Panc1 (cell line): ENCODE data around the gene TSKU. TPM values are rescaled to one million over a fixed set of nuclear protein-coding genes. Genes with fewer than 3 reads are reported as not detected.

Experiments
- ATAC-seq: fragments of 200-7000 bp; cut with Tn5 transposase; 2 replicates; pipeline ENCODE4 v1.9.1; 2020; ENCODE audit warnings: mild to moderate bottlenecking, moderate library complexity
- BruUV-seq: library from RNA; stranded (reverse); fragments of 400-500 nt; replicated peaks from 2 replicates; lab custom pipeline; 2021; lab: Mats Ljungman, UMichigan
- CTCF ChIA-PET: fragments of 300-600 bp; sonication (Branson Sonifier 250); formaldehyde crosslinking; loops from one replicate; lab custom pipeline; 2022; ENCODE audit warnings: antibody characterized with exemption; lab: Charles Lee
- POLR2A ChIA-PET: fragments of 300-600 bp; sonication (Branson Sonifier 250); formaldehyde crosslinking; loops from one replicate; lab custom pipeline; 2022; ENCODE audit warnings: antibody characterized with exemption; lab: Charles Lee
- DNase-seq: peaks from one replicate; pipeline ENCODE4 v3.0.0-alpha.2; 2010; ENCODE audit warnings: low read depth, low spot score
- H3K27ac ChIP-seq: 2 replicates; pipeline ENCODE4 v1.5.1; 2011; ENCODE audit warnings: mild to moderate bottlenecking, low read length, inconsistent platforms
- H3K27me3 ChIP-seq: fragments of 200-500 bp; sonication (Bioruptor generic); 2 replicates; pipeline ENCODE4 v1.6.0; 2014; ENCODE audit warnings: low read length, inconsistent platforms; ENCODE audit not compliant: control insufficient read depth, insufficient read depth
- H3K36me3 ChIP-seq: fragments of 200-500 bp; sonication (Bioruptor generic); 2 replicates; pipeline ENCODE4 v1.5.1; 2014; ENCODE audit warnings: inconsistent platforms, mild to moderate bottlenecking, low read length, moderate library complexity; ENCODE audit not compliant: control insufficient read depth, insufficient read depth
- H3K4me1 ChIP-seq: 2 replicates; pipeline ENCODE4 v1.5.1; 2011; ENCODE audit warnings: inconsistent platforms, mild to moderate bottlenecking, low read length, moderate library complexity; ENCODE audit not compliant: control insufficient read depth, insufficient read depth
- H3K4me3 ChIP-seq, 2 experiments: 2 replicates each; pipeline ENCODE4 v1.5.1; 2011 to 2012; ENCODE audit warnings: low read depth in 2 of 2, low read length in 2 of 2, mild to moderate bottlenecking in 2 of 2, inconsistent platforms in 1 of 2, moderate library complexity in 1 of 2
- H3K9me3 ChIP-seq: fragments of 200-500 bp; sonication (Bioruptor generic); 2 replicates; pipeline ENCODE4 v1.5.1; 2014; ENCODE audit warnings: low read depth, mild to moderate bottlenecking, inconsistent platforms, low read length, moderate library complexity; ENCODE audit not compliant: control insufficient read depth, insufficient read depth
- CTCF ChIP-seq: fragments of 450-650 bp; IDR thresholded peaks from 2 replicates; pipeline ENCODE4 v1.5.1; 2017; ENCODE audit warnings: mild to moderate bottlenecking
- POLR2AphosphoS5 ChIP-seq: IDR thresholded peaks from 2 replicates; pipeline ENCODE4 v1.6.1; 2012; ENCODE audit warnings: mild to moderate bottlenecking, low read depth, low read length, moderate library complexity
- REST ChIP-seq, 2 experiments: IDR thresholded peaks; 2 replicates each; pipeline ENCODE4 v1.6.1; 2011 to 2012; ENCODE audit warnings: low read depth in 2 of 2, control low read depth in 1 of 2, low read length in 1 of 2, mild to moderate bottlenecking in 1 of 2, moderate library complexity in 1 of 2; ENCODE audit not compliant: insufficient read depth in 1 of 2
- SIN3A ChIP-seq: IDR thresholded peaks from 2 replicates; pipeline ENCODE4 v1.6.1; 2012; ENCODE audit warnings: low read depth, mild to moderate bottlenecking, low read length, moderate library complexity, borderline replicate concordance; ENCODE audit not compliant: insufficient read depth
- TCF7L2 ChIP-seq: IDR thresholded peaks from 2 replicates; pipeline ENCODE4 v1.6.1; 2011; ENCODE audit warnings: mild to moderate bottlenecking, low read depth, low read length, inconsistent platforms
- in situ Hi-C: cut with HindIII; loops from 2 replicates; pipeline ENCODE4 v1.10.0; 2016; ENCODE audit warnings: low sequenced_read_pairs, low pct_unique_long_range_greater_than_20kb
- intact Hi-C: fragments of 100-400 bp; cut with micrococcal nuclease; formaldehyde crosslinking; loops from one replicate; pipeline ENCODE4 v1.10.0; 2022; ENCODE audit not compliant: unreplicated experiment
- total RNA-seq: library from RNA; stranded (reverse); gene quantifications from one replicate; pipeline ENCODE4 v1.2.1, GENCODE V29; 2021; ENCODE audit not compliant: unreplicated experiment

Gene TSKU
- total RNA-seq, 1 experiment from 2014 or later: 31.4 TPM

- ChIA-PET POLR2A (no interaction called here), CTCF (interaction anchor here (0.7 to 3.7 kb wide), 2 partner anchors 39 to 66 kb away, joined by 9 to 43 read pairs; no protein-coding TSS in a partner anchor)
- ATAC-seq: no peak
- peaks cover 6% of the 10 kb centered on the region for H3K4me1 ChIP-seq
- TF ChIP-seq SIN3A (no peak), TCF7L2 (no peak), POLR2AphosphoS5 (no peak), CTCF (no peak), REST (IDR thresholded peaks at IDR 0.05; ENCODE audit: insufficient read depth in 1 of 2, low read depth in 2 of 2, low read length in 1 of 2) (no peak)
- H3K4me3 ChIP-seq: no peak overlapping the region
- BruUV-seq: no TSS peak
- DNase-seq: no peak
- H3K36me3 ChIP-seq: no peaks in the 10 kb centered on the region; the same call in 1 of the 2 replicates
- no peak overlapping the region for H3K27ac ChIP-seq
- in situ Hi-C loops: no loop called here
- H3K27me3 ChIP-seq: no peaks in the 10 kb centered on the region
- H3K9me3 ChIP-seq: no peaks in the 10 kb centered on the region
- intact Hi-C loops: no loop called here
Measured at GRCh38 chr11:76800466-76801200, 17.5 kb downstream of the TSKU start.

- no peak for DNase-seq
- in situ Hi-C loops (no loop called here), intact Hi-C loops (no loop called here)
- no TSS peak for BruUV-seq
- Histone ChIP-seq H3K36me3 (no peaks in the 10 kb centered on the region; the same call in 1 of the 2 replicates), H3K4me1 (peaks cover 6% of the 10 kb centered on the region), H3K27ac (no peak overlapping the region), H3K9me3 (no peaks in the 10 kb centered on the region), H3K27me3 (no peaks in the 10 kb centered on the region), H3K4me3 (no peak overlapping the region)
- no peak for TF ChIP-seq CTCF
- no peak for TF ChIP-seq SIN3A
- no peak for TF ChIP-seq TCF7L2
- no peak for TF ChIP-seq REST (IDR thresholded peaks at IDR 0.05; ENCODE audit: insufficient read depth in 1 of 2, low read depth in 2 of 2, low read length in 1 of 2)
- no peak for TF ChIP-seq POLR2AphosphoS5
- ChIA-PET CTCF (interaction anchor here (1.2 to 1.3 kb wide), 2 partner anchors 117 to 119 kb away, joined by 3 to 5 read pairs; no protein-coding TSS in a partner anchor), POLR2A (no interaction called here)
- ATAC-seq: no peak
Measured at GRCh38 chr11:76801225-76801624, 18.1 kb downstream of the TSKU start.
